ENCODE data around the gene DDHD1.

Gene DDHD1

GRCh38 chr14:53174918-53175317, 21.8 kb upstream of the DDHD1 start:
- Mint-ChIP-seq H3K27ac (no peak overlapping the region), H3K9me3 (no peaks in the 10 kb centered on the region), H3K4me1 (no peaks in the 10 kb centered on the region), H3K27me3 (peaks cover 4% of the 10 kb centered on the region), H3K4me3 (no peak overlapping the region), H3K36me3 (no peaks in the 10 kb centered on the region)
- CTCF ChIA-PET: no interaction called here
- DNase-seq: no peak

DNA sequence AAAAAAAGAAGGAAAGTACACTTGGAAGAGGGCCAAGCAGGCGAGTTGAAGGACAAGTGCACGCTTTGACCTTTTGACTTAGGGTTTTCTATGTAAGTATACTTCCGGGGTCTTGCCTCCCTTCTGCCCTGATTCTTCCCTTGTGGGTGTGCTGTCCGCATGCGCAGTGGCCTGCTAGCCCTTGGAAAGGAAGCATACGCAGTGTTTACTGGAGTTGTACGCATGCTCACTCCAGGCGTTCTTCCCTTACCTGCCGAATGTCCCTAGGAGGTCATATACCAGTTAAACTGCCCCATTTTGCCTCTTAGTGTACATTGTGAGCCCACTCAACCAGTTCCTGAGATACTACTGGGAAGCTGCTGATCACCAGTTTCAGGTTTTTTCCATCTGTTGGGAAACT, 15.7 kb upstream of the DDHD1 start:
- Mint-ChIP-seq H3K27ac (no peak overlapping the region), H3K36me3 (peaks cover 2% of the 10 kb centered on the region), H3K4me3 (no peak overlapping the region), H3K9me3 (peaks cover 3% of the 10 kb centered on the region), H3K4me1 (no peaks in the 10 kb centered on the region), H3K27me3 (no peaks in the 10 kb centered on the region)
- no peak for DNase-seq
- CTCF ChIA-PET: no interaction called here

- peaks cover 2% of the 10 kb centered on the region for H3K36me3 Mint-ChIP-seq
- H3K4me3 Mint-ChIP-seq: no peak overlapping the region
- peaks cover 3% of the 10 kb centered on the region for H3K9me3 Mint-ChIP-seq
- no peak overlapping the region for H3K27ac Mint-ChIP-seq
- no peaks in the 10 kb centered on the region for H3K27me3 Mint-ChIP-seq
- CTCF ChIA-PET: no interaction called here
- DNase-seq: no peak
- H3K4me1 Mint-ChIP-seq: no peaks in the 10 kb centered on the region
Measured at GRCh38 chr14:53167602-53168328, 14.6 kb upstream of the DDHD1 start.

DNA sequence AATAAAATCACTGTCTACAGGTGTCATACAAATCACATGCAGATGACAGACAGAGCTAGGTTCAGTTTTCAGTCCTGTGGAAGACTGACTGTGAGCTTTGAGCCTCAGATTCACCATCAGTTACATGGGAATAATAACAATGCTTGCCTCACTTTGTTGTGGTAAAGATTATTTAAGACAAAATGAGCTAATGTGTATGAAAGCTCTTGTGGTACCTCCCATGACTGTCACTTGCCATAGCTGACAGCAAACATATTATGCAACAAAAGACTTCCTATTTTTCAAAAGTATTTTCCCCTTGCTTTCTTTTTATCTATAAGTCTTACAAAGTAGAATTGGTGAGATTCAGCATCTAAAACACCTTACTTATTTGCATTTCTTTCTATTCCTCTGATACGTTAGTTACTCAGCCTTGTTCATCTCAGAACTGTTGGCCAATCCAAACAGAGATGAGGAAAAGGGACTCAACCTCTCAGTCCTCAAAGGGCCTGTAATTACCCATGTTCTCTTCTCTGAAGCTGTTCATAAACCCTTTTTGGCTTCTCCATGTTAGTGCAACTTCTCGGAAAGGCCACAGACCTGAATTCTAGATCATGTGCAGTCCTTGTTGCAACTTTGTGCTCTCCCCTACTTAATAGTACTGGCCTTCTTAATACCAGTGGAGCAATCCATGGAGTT, 8.8 kb upstream of the DDHD1 start:
- Mint-ChIP-seq H3K36me3 (peaks cover 2% of the 10 kb centered on the region), H3K27me3 (no peaks in the 10 kb centered on the region), H3K4me3 (no peak overlapping the region), H3K27ac (no peak overlapping the region), H3K4me1 (peaks cover 6% of the 10 kb centered on the region), H3K9me3 (peaks cover 3% of the 10 kb centered on the region)
- CTCF ChIA-PET: no interaction called here
- no peak for DNase-seq

- DNase-seq: no peak
- Mint-ChIP-seq H3K36me3 (peaks cover 13% of the 10 kb centered on the region), H3K27me3 (no peaks in the 10 kb centered on the region), H3K4me1 (peaks cover 17% of the 10 kb centered on the region), H3K9me3 (no peaks in the 10 kb centered on the region), H3K27ac (no peak overlapping the region), H3K4me3 (no peak overlapping the region)
- CTCF ChIA-PET: no interaction called here
Measured at GRCh38 chr14:53156238-53156637, 3.1 kb upstream of the DDHD1 start.

GRCh38 chr14:53153702-53154112, 584 bp upstream of the DDHD1 start:
- Mint-ChIP-seq H3K9me3 (no peaks in the 10 kb centered on the region), H3K27me3 (no peaks in the 10 kb centered on the region), H3K4me3 (peak overlapping the region; percentile 91), H3K4me1 (peaks cover 40% of the 10 kb centered on the region), H3K27ac (peak overlapping the region; percentile 98), H3K36me3 (peaks cover 21% of the 10 kb centered on the region)
- DNase-seq: no peak
- CTCF ChIA-PET: interaction anchor here (0.7 to 4.1 kb wide), 5 partner anchors 36 to 99 kb away, joined by 3 to 31 read pairs (median 3); no protein-coding TSS in a partner anchor

DNA sequence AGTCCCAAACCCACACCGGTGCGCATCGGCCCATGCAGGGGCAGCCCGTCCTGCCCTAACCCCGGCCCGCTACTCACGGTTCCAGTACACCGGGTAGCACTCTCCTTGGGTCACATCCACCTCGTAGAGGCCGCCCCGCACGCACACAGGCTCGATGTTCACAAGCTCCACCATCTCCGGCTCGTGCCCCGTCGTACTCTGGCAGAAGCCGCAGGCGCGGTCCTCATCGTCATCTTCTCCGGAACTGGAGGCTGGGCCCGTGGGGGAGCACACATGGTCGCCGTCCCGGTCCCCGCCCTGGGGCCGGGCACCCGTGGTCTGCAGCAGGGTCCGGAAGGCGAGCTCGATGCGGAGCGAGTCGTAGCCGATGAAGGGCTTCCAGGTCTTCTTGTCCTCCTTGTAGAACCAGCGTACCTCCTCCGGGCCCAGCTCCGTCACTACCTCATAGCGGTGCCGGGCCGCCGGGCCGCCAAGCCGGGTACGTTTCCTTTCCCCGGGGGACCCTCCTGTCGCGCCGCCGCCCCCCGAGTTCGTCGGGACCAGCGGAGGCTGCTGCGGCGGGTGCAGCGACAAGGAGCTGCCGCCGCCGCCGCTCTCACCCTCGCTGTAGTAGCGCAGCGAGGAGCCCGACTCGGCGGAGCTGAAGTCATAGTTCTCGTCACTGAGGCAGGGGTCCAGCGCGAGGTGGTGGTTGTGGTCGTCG, 788 bp downstream of the DDHD1 start:
- Mint-ChIP-seq H3K27me3 (no peaks in the 10 kb centered on the region), H3K9me3 (no peaks in the 10 kb centered on the region), H3K4me3 (peak overlapping the region; percentile 99), H3K27ac (peak overlapping the region; percentile 96), H3K4me1 (peaks cover 53% of the 10 kb centered on the region), H3K36me3 (peaks cover 24% of the 10 kb centered on the region)
- CTCF ChIA-PET: interaction anchor here (1.3 to 4.1 kb wide), 6 partner anchors 12 to 143 kb away, joined by 3 to 31 read pairs (median 5); no protein-coding TSS in a partner anchor
- peak; percentile 81 for DNase-seq

DNA sequence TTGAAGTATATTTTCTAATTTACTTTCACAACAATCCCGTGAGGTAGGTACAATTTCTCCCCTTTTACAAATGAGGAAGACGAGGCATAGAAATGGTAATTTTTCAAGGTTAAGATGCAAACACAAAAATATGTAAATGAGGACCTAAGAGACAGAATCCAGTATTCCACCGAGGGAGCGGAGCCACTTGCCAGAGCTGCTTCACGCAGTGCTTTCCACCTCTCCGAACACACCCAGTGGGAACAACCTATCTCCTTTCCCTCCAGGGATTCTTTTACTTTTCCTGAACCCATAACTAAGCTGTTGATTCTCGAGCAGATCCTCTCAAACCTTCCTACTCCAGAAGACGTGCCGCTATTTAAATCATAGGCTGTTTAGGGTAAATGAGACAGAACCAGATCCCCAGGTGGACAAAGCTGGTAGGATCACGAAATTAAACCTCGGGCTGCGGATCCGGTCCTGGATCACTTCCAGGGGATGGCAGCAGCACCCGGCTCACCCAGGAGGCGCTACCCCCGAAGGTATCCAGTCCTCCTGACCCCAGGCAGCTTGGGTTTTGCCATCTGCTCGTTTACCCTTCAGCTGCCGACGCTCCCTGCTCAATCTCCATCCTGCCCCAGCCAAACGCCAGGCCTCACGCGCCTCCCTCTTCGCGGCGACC, 1.5 kb downstream of the DDHD1 start:
- peak; percentile 65 for DNase-seq
- Mint-ChIP-seq H3K9me3 (no peaks in the 10 kb centered on the region), H3K27ac (peak overlapping the region; percentile 96), H3K4me1 (peaks cover 60% of the 10 kb centered on the region), H3K36me3 (peaks cover 30% of the 10 kb centered on the region), H3K27me3 (no peaks in the 10 kb centered on the region), H3K4me3 (peak overlapping the region; percentile 99)
- CTCF ChIA-PET: interaction anchor here (1.3 to 4.1 kb wide), 6 partner anchors 12 to 144 kb away, joined by 3 to 31 read pairs (median 5); no protein-coding TSS in a partner anchor

DNA sequence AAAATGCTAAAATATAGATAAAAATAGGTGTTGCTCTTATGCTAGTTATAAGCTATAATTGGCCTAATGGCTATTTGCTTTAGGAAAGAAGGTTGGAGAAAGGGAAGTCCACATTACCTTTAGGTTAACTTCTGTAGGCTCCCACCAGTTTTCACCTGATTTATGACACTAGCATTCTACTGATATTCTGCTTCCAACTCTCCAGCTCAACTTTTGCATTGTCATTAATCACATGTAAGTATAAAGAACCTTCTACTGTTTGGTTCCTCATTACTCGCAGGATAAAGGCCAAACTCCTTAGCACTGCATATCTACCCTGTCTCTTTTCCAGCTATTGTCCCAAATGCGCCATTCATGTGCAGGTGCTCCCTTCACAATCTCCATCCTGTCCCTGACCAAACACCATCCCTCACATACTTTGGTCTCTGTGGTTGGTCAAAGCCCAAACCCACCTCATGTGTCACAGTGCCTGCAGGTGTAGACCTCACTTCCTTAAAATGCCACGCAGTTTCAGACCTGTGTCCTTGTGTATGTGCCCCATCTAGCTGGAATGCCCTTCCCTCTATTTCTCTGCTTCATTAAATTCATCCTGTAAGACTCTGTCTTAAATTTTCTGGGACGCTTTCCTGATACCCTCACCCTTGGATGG, 3.3 kb downstream of the DDHD1 start:
- Mint-ChIP-seq H3K4me3 (peak overlapping the region; percentile 99), H3K36me3 (peaks cover 34% of the 10 kb centered on the region), H3K9me3 (no peaks in the 10 kb centered on the region), H3K4me1 (peaks cover 72% of the 10 kb centered on the region), H3K27me3 (no peaks in the 10 kb centered on the region), H3K27ac (peak overlapping the region; percentile 2)
- no peak for DNase-seq
- CTCF ChIA-PET: interaction anchor here (1.5 to 3.3 kb wide), 4 partner anchors 14 to 95 kb away, joined by 5 to 19 read pairs (median 6); no protein-coding TSS in a partner anchor

DNA sequence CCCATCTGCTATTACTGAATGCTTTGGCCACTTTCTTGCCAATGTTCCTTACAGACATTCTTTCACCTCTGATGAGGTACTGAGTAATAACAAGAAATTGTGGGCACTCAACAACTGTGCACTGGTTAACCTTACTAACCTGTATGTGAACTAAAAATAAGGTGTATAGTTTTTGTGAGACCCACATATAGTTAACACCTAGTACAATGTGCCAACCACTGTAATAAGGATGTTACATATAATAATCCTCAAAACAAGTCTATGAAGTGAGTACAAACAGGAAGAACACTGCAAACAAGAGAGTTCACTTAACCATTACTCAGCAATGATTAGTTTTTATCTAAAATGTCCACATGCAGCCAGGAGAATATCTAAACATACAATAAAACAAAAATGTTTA, 4.5 kb downstream of the DDHD1 start:
- peak overlapping the region; percentile 74 for H3K27ac Mint-ChIP-seq
- peak overlapping the region; percentile 39 for H3K4me3 Mint-ChIP-seq
- no peaks in the 10 kb centered on the region for H3K27me3 Mint-ChIP-seq
- CTCF ChIA-PET: interaction anchor here (0.6 to 3.3 kb wide), 3 partner anchors 22 to 94 kb away, joined by 3 to 19 read pairs (median 8); no protein-coding TSS in a partner anchor
- H3K9me3 Mint-ChIP-seq: no peaks in the 10 kb centered on the region
- peaks cover 72% of the 10 kb centered on the region for H3K4me1 Mint-ChIP-seq
- H3K36me3 Mint-ChIP-seq: peaks cover 46% of the 10 kb centered on the region
- DNase-seq: no peak

GRCh38 chr14:53147893-53148292, 5.2 kb downstream of the DDHD1 start:
- Mint-ChIP-seq H3K4me1 (peaks cover 72% of the 10 kb centered on the region), H3K27me3 (no peaks in the 10 kb centered on the region), H3K4me3 (no peak overlapping the region), H3K27ac (peak overlapping the region; percentile 24), H3K9me3 (peaks cover 6% of the 10 kb centered on the region), H3K36me3 (peaks cover 52% of the 10 kb centered on the region)
- CTCF ChIA-PET: interaction anchor here (3.3 kb wide), 1 partner anchor 40 kb away, joined by 19 read pairs; no protein-coding TSS in a partner anchor
- no peak for DNase-seq

GRCh38 chr14:53147208-53147607, 5.9 kb downstream of the DDHD1 start:
- H3K27me3 Mint-ChIP-seq: no peaks in the 10 kb centered on the region
- H3K4me1 Mint-ChIP-seq: peaks cover 75% of the 10 kb centered on the region
- peak overlapping the region; percentile 42 for H3K4me3 Mint-ChIP-seq
- DNase-seq: no peak
- CTCF ChIA-PET: no interaction called here
- peaks cover 55% of the 10 kb centered on the region for H3K36me3 Mint-ChIP-seq
- peak overlapping the region; percentile 65 for H3K27ac Mint-ChIP-seq
- H3K9me3 Mint-ChIP-seq: peaks cover 9% of the 10 kb centered on the region

- Mint-ChIP-seq H3K27ac (peak overlapping the region; percentile 65), H3K4me1 (peaks cover 75% of the 10 kb centered on the region), H3K4me3 (no peak overlapping the region), H3K36me3 (peaks cover 56% of the 10 kb centered on the region), H3K9me3 (peaks cover 12% of the 10 kb centered on the region), H3K27me3 (no peaks in the 10 kb centered on the region)
- CTCF ChIA-PET: no interaction called here
- no peak for DNase-seq
Measured at GRCh38 chr14:53146739-53147138, 6.4 kb downstream of the DDHD1 start.

Measured in activated naive CD4-positive, alpha-beta T cell treated with anti-CD3 and anti-CD28 coated beads, Interleukin-2, amount 10 ng/mL, durations not matched to agents 7 days and 5 days (primary cell).